Measurements from ENCODE around the gene ALG14.

DNA sequence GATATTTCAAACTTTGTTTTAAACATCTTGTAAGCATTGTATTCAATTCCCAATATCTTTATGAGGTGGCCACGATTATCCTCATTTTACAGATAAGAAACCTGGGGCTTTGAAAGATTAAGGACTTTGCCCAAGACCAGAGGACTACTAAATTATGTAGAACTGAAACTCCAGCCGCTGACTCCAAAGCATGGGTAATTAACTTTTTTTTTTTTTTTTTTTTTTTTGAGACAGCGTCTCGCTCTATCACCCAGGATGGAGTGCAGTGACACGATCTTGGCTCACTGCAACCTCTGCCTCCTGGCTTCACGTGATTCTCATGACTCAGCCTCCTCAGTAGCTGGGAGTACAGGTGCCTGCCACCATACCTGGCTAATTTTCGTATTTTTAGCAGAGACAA lies 68.7 kb downstream of the ALG14 start:
- TF ChIP-seq, protein P1, sequence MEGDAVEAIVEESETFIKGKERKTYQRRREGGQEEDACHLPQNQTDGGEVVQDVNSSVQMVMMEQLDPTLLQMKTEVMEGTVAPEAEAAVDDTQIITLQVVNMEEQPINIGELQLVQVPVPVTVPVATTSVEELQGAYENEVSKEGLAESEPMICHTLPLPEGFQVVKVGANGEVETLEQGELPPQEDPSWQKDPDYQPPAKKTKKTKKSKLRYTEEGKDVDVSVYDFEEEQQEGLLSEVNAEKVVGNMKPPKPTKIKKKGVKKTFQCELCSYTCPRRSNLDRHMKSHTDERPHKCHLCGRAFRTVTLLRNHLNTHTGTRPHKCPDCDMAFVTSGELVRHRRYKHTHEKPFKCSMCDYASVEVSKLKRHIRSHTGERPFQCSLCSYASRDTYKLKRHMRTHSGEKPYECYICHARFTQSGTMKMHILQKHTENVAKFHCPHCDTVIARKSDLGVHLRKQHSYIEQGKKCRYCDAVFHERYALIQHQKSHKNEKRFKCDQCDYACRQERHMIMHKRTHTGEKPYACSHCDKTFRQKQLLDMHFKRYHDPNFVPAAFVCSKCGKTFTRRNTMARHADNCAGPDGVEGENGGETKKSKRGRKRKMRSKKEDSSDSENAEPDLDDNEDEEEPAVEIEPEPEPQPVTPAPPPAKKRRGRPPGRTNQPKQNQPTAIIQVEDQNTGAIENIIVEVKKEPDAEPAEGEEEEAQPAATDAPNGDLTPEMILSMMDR (IDR thresholded peaks at IDR 0.05; ENCODE audit: insufficient read depth, low read length), result no peak
- TF ChIP-seq GABPA (IDR thresholded peaks at IDR 0.05; ENCODE audit: low read depth) (no peak), POLR2AphosphoS5 (IDR thresholded peaks at IDR 0.05; ENCODE audit: low read depth) (no peak), SPI1 (IDR thresholded peaks at IDR 0.05; ENCODE audit: borderline replicate concordance, low read depth) (no peak)
- TF ChIP-seq, protein P2, sequence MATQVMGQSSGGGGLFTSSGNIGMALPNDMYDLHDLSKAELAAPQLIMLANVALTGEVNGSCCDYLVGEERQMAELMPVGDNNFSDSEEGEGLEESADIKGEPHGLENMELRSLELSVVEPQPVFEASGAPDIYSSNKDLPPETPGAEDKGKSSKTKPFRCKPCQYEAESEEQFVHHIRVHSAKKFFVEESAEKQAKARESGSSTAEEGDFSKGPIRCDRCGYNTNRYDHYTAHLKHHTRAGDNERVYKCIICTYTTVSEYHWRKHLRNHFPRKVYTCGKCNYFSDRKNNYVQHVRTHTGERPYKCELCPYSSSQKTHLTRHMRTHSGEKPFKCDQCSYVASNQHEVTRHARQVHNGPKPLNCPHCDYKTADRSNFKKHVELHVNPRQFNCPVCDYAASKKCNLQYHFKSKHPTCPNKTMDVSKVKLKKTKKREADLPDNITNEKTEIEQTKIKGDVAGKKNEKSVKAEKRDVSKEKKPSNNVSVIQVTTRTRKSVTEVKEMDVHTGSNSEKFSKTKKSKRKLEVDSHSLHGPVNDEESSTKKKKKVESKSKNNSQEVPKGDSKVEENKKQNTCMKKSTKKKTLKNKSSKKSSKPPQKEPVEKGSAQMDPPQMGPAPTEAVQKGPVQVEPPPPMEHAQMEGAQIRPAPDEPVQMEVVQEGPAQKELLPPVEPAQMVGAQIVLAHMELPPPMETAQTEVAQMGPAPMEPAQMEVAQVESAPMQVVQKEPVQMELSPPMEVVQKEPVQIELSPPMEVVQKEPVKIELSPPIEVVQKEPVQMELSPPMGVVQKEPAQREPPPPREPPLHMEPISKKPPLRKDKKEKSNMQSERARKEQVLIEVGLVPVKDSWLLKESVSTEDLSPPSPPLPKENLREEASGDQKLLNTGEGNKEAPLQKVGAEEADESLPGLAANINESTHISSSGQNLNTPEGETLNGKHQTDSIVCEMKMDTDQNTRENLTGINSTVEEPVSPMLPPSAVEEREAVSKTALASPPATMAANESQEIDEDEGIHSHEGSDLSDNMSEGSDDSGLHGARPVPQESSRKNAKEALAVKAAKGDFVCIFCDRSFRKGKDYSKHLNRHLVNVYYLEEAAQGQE (IDR thresholded peaks at IDR 0.05; ENCODE audit: insufficient replicate concordance, low read depth), result no peak
